Body of pancreas (tissue), 4 donors: ENCODE results near the gene KCNJ10. TPM values are rescaled to one million over a fixed set of nuclear protein-coding genes. Genes with fewer than 3 reads are reported as not detected.

Experiments used
- ATAC-seq: fragments of 150-250 bp; one replicate; pipeline ENCODE4 v1.9.1; 2016
- DNase-seq, 4 donors: peaks; one replicate each; pipeline ENCODE4 v3.0.0-alpha.2; 2019
- H3K27ac ChIP-seq, 4 donors: fragments of 200-600 bp; sonication (generic); 1 replicate in 3 of 4; 2 replicates in 1 of 4; pipeline versions ENCODE4 v1.5.1 to v1.6.1; 2016 to 2019; ENCODE audit warnings: mild to moderate bottlenecking in 1 of 4, mixed read lengths in 1 of 4, moderate library complexity in 1 of 4
- H3K27me3 ChIP-seq, 2 donors: fragments of 200-600 bp; sonication (generic); one replicate each; pipeline ENCODE4 v1.6.0; 2016; ENCODE audit warnings: mild to moderate bottlenecking in 1 of 2
- H3K36me3 ChIP-seq, 2 donors: fragments of 200-600 bp; sonication (generic); replicated peaks in 1 of 2; 2 replicates each; pipeline ENCODE4 v1.5.1; 2016; ENCODE audit warnings: low read depth in 2 of 2; ENCODE audit not compliant: insufficient read depth in 1 of 2
- H3K4me1 ChIP-seq: fragments of 200-600 bp; sonication (generic); one replicate; pipeline ENCODE4 v1.6.0; 2016
- H3K4me3 ChIP-seq, 2 donors: fragments of 200-600 bp; sonication (generic); 1 replicate in 1 of 2; 2 replicates in 1 of 2; pipeline ENCODE4 v1.5.1; 2016 to 2019
- H3K9me3 ChIP-seq, 3 donors: fragments of 200-600 bp; sonication (generic); 1 replicate in 2 of 3; 2 replicates in 1 of 3; pipeline ENCODE4 v1.5.1; 2016
- CTCF ChIP-seq, 7 experiments: fragments of 450-650 bp in 4 of 7; fragments of 200-600 bp in 3 of 7; sonication (generic) in 3 of 7; IDR thresholded peaks; one replicate each; pipeline ENCODE4 v1.5.1; 2016 to 2019; ENCODE audit warnings: antibody characterized with exemption in 7 of 7
- POLR2A ChIP-seq, 3 donors: fragments of 450-650 bp; IDR thresholded peaks; one replicate each; pipeline ENCODE4 v1.6.1; 2016; ENCODE audit warnings: antibody characterized with exemption in 3 of 3, mild to moderate bottlenecking in 2 of 3
- WGBS, 2 donors: methylation state at CpG; one replicate each; pipeline ENCODE4 v1.1.5; 2017; 5-methylcytosine and 5-hydroxymethylcytosine counted together
- intact Hi-C: fragments of 100-400 bp; cut with DNase I; formaldehyde crosslinking; loops from one replicate; pipeline ENCODE4 v1.15.1; 2023
- total RNA-seq, 2 donors: library from RNA; depleted of rRNA; stranded (reverse); fragments of >200 nt; gene quantifications; one replicate each; pipeline ENCODE4 v1.1.0, GENCODE V29; 2016

The KCNJ10 gene
- total RNA-seq, 2 donors from 2014 or later: not detected

- 49 to 56% methylated on average over 4 of the region's 4 CpGs for WGBS, 2 donors
- intact Hi-C loops: no loop called here
- TF ChIP-seq POLR2A (IDR thresholded peaks at IDR 0.05) (no peak), CTCF (IDR thresholded peaks at IDR 0.05) (no peak)
- no peak overlapping the region for H3K4me3 ChIP-seq
- H3K27ac ChIP-seq: no peak overlapping the region
- DNase-seq (no peak), ATAC-seq (no peak)
- peaks cover 8% of the 10 kb centered on the region for H3K4me1 ChIP-seq
- H3K27me3 ChIP-seq: no peaks in the 10 kb centered on the region
- no peaks in the 10 kb centered on the region for H3K36me3 ChIP-seq
- no peaks in the 10 kb centered on the region for H3K9me3 ChIP-seq
Observed at GRCh38 chr1:160074865-160075264, 4.9 kb upstream of the KCNJ10 start.

DNA sequence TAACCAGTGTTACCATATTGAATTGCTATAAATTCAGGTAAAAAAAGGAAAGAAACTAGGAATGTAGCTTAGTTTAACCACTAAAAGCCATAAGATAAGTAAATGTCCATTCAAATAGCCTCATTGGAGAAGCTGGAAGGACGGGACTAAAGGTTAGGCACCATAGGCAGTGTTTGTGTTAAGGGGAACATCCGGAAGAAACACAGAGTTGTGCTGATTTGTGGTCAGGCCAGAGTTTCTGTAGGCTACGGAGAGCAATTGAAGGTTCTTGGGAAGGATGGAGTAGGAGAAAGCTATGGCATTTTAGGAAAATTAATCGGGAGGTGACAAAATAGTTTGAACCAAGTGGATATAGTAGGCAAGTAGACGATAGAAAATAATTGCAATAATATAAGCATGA, 1.3 kb upstream of the KCNJ10 start:
- TF ChIP-seq CTCF (IDR thresholded peaks at IDR 0.05) (no peak), POLR2A (IDR thresholded peaks at IDR 0.05) (no peak)
- H3K36me3 ChIP-seq: no peaks in the 10 kb centered on the region
- H3K4me3 ChIP-seq: no peak overlapping the region
- intact Hi-C loops: no loop called here
- peaks cover 10% of the 10 kb centered on the region for H3K4me1 ChIP-seq
- 82 to 84% methylated on average over 5 of the region's 5 CpGs for WGBS, 2 donors
- DNase-seq (no peak), ATAC-seq (no peak)
- H3K27me3 ChIP-seq: no peaks in the 10 kb centered on the region
- H3K27ac ChIP-seq: no peak overlapping the region
- H3K9me3 ChIP-seq: no peaks in the 10 kb centered on the region

GRCh38 chr1:160070243-160071163, 543 bp upstream of the KCNJ10 start:
- intact Hi-C loops: no loop called here
- DNase-seq (peak; percentile 66 to 80 (median 74)), ATAC-seq (peak; percentile 84)
- Histone ChIP-seq H3K9me3 (no peaks in the 10 kb centered on the region), H3K4me1 (peaks cover 10% of the 10 kb centered on the region), H3K27ac (no peak overlapping the region), H3K27me3 (no peaks in the 10 kb centered on the region), H3K4me3 (peak overlapping the region; percentile 28 to 40), H3K36me3 (no peaks in the 10 kb centered on the region)
- TF ChIP-seq CTCF (IDR thresholded peaks at IDR 0.05) (no peak), POLR2A (IDR thresholded peaks at IDR 0.05) (peak in 2 of 3 donors; percentile 19 to 23)
- 2% methylated on average over 39 to 46 of the region's 46 CpGs for WGBS, 2 donors

- Histone ChIP-seq H3K36me3 (no peaks in the 10 kb centered on the region), H3K27me3 (no peaks in the 10 kb centered on the region), H3K4me1 (peaks cover 10% of the 10 kb centered on the region), H3K27ac (no peak overlapping the region), H3K9me3 (no peaks in the 10 kb centered on the region), H3K4me3 (no peak overlapping the region)
- no peak for TF ChIP-seq POLR2A (IDR thresholded peaks at IDR 0.05)
- TF ChIP-seq CTCF (IDR thresholded peaks at IDR 0.05): no peak
- DNase-seq: no peak
- WGBS, 2 donors: 70 to 92% methylated on average over 4 to 5 of the region's 5 CpGs
- ATAC-seq: no peak
- intact Hi-C loops: no loop called here
Observed at GRCh38 chr1:160068225-160068624, 1.7 kb downstream of the KCNJ10 start.
